CD4-positive, alpha-beta T cell treated with Interleukin-6 at 100 ng/mL for 8 hours (primary cell): Measurements from ENCODE around the gene PERP.
"Not testable (repeated sequence)": the region's sequence is repeated elsewhere in the genome, so short reads cannot be mapped to it uniquely, and the experiment has no call there.

Experiments used
- DNase-seq: peaks from one replicate; pipeline ENCODE4 v3.0.0-alpha.2; 2020; ENCODE audit warnings: mixed read lengths, low spot score

The PERP gene

GRCh38 chr6:138105446-138105845 lies 1.8 kb downstream of the PERP start:
- DNase-seq: no peak

DNA sequence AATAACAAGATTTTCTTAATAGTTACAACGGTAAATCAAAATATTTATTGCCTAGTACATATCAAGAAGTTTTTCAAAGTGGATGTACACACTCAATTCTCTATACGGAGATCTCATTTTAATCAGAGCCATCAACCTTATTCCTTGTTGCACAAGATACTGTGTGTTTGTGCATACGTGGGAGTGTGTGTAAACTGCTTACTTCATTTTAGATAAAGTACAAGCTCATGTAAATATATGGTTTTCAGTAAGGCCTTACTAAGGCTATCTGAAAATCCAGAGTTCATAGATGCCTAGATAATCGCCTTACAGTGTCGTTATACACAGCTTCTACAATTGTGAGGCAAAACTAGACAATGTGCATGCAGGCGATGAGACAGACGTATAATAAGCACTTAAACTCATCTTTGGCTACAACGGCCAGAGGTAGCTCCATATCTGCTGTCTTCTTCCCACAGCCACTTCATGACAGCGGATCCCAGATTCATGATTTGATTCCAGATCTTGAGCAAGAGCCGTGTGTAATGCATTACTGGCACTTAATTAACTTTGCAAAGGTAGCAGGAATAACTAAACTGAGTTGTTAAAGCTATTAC lies 2.5 kb downstream of the PERP start:
- no peak for DNase-seq

DNA sequence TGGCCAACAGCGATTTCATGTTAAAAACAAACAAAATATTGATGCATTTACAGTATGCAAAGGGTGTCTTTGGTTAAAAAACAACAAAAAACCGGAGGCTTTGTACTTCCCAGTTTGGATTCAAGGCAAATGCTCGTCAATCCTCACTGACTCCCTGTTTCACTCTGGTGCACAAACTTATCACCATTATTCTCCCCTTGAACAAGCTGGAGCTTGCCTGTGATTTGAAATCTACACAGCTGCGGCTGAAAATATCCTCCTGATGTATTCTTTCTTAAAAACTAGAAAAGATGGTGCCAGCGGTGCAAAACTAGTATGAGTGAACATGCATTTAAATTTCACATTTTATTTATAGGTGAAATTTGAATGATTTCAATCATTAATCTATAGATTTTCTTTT lies 3.3 kb downstream of the PERP start:
- no peak for DNase-seq

GRCh38 chr6:138101946-138102731 lies 5.1 kb downstream of the PERP start:
- no peak for DNase-seq

- no peak for DNase-seq
Measured at GRCh38 chr6:138099832-138100231, 7.4 kb downstream of the PERP start.

DNA sequence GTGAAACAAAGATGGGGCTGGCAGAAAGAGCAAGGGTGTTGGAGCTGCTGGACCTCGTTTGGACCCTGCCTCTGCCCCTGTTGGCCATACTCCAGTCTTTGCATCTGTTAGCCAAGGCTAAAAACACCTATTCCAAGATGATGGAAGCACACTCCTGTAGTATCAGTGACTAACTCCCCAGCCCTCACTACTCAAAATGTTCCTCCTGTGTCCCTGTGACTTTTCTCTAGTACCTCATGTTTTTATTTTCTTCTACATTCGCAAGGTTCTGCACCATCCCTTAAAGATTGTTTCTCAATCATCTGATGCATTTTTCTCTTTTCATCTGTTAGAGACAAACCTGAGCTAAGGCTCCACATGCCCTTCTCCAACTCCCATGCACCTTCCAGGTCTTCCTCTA lies 8.9 kb downstream of the PERP start:
- DNase-seq: no peak

DNA sequence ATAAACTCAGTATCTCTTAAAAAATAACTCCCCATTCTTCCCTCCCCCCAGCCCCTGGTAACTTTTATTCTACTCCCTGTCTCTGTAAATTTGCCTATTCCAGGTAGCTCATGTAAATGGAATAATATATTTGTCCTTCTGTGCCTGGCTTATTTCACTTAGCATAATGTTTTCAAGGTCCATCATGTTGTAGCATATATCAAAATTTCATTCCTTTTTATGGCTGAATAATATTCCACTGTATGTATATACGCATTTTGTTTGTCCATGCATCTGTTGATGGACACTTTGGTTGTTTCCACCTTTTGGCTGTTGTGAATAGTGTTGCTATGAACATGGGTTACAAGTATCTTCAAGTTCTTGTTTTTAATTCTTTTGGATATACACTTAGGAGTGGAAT lies 13.0 kb downstream of the PERP start:
- DNase-seq: no peak

- DNase-seq: no peak
Measured at GRCh38 chr6:138093632-138094031, 13.6 kb downstream of the PERP start.

- DNase-seq: no peak
Measured at GRCh38 chr6:138092686-138093085, 14.5 kb downstream of the PERP start.

DNA sequence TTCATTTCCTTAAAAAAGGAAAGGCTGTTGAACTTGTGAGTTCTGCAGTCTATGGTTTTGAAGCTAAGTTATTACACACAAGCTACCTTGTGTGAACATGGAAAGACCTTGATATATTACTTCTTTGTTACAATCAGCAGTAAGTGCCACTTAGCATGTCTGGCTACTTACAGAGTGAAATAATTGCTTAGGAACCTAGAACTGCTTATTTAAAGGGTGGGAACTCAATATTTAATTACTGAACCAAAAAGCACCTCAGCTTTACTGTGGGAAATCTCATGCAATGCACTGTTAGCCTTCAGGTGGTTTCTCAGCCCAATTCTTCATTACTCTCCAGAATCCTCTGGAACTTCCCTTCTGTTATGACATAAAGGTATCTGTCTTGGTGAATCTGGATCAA lies 17.9 kb downstream of the PERP start:
- no peak for DNase-seq

DNA sequence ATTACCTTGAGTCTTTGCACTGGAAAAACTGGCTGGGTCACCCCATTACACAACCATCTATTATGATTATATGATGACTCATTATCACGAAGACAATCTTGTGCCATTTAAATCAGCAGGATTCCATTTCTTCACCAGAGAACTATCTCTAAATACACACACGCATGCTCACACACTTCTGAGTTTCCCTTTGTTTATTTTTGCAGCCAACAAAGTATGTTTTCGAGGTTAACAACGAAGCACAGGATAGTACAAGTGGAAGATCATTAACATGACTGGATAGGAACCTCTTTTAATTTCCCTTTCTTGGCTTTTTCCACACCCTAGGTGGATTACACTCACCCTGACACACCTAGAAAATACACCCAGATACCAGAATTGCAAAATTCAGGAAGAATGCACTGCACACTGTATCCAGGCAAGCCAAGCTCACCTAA lies 18.9 kb downstream of the PERP start:
- no peak for DNase-seq

DNA sequence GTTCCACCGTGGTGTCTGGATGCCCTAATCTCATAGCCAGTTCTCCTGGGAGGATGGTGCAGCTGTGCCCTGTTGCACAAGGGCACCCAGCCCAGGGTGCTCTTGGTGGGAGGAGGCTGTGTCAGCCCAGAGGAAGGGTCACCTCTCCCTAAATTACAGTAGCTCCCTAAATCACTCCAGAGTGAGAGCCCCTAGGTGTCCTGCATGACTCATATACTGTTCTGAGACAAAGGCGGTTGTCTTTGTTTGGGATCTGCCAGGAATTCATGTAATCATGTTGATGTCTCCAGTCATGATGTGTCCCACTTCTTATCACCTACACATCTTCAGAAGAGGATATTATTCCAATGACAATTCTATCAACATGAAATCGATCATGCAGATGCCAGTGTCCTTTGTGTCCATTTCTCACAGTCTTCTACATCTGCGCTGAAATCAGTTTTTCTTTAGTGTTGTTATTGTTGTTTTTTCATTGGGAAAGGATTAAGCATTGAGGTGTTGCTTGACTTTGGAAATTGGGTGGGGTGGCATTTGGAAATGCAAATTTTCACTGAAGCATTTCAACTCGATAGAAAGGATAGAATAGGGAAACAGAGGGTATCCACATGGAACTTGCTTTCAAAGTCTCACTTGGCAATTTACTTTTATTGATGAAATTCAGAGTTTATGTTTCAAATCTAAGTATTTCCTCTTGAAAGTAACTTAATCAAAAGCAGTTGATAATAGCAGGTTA lies 19.5 kb downstream of the PERP start:
- no peak for DNase-seq

DNA sequence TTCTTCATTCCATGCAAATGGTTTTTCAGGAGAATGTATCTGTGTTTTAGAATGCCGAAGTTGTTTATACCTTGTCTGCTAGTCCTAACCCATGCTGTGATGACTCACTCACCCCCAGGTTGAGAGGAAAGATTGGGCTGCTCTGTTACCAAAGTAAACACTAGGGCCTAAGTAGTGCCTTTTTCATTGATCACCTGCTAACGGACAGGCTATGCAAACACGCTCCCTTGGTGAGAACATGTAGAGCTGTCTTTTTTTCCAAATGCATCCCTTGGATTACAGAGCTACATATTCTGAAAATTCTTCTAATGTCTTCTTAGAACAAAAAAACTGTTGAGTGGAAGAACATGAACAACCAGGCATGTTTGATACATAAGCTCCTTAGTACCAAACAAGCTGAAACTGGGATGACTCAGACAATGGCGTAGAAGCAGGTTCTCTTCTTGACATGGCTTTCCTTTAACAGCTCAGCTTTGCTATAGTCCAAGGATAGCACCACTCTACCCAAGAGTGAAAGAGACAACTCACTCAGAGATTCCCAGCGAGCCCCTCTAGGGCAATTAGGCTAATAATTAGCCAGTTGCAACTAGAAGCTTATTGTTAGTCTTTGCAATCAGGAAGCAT lies 20.5 kb downstream of the PERP start:
- no peak for DNase-seq

- no peak for DNase-seq
Measured at GRCh38 chr6:138085839-138086222, 21.4 kb downstream of the PERP start.

DNA sequence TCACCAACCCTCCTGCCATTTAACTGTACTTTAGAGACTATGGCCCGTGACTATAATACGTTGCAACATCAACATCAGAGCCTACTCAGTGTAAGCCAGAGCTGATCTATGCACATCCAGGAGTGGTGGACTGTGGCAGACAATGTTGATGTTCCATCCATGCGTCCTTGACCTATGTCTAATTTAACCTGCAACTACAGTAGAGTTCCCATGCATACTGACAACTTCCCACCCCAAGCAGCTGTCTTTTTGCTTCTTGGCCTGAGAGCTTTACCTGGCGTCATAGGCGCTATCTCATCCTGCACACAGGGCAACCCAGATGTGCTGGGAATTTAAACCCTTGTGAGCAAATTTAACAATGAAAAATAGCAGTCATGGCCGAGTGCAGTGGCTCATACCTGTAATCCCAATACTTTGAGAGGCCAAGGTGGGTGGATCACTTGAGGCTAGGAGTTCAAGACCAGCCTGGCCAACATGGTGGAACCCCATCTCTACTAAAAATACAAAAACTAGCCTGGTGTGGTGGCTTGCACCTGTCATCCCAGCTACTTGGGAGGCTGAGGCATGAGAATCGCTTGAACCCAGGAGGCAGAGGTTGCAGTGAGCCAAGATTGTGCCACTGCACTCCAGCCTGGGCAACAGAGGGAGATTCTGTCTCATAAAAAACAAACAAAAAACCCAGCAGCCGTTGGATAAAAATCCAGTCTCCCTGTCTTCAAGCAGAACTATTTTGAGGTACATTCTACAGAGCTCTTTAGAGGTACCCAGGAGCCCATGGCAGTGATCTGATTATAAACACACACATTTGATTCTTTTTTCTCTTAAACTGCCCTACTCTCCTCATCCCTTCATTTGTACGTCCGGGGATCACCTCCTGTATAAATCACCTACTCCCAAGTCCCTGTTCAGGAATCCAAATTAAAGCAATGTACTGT lies 22.0 kb downstream of the PERP start:
- no peak for DNase-seq

GRCh38 chr6:138082232-138082631 lies 25.0 kb downstream of the PERP start:
- no peak for DNase-seq

DNA sequence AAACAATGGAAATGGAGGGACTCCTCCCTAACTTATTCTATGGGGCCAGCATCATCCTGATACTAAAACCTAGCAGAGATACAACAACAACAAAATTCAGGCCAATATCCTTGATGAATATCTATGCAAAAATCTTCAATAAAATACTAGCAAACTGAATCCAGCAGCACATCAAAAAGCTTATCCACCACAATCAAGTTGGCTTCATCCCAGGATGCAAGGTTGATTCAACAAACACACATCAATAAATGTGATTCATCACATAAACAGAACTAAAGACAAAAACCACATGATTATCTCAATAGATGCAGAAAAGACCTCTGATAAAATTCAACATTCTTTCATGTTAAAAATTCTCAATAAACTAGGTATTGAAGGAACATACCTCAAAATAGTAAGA lies 27.7 kb downstream of the PERP start:
- DNase-seq: not testable (repeated sequence)

GRCh38 chr6:138078491-138078890 lies 28.7 kb downstream of the PERP start:
- DNase-seq: no peak

DNA sequence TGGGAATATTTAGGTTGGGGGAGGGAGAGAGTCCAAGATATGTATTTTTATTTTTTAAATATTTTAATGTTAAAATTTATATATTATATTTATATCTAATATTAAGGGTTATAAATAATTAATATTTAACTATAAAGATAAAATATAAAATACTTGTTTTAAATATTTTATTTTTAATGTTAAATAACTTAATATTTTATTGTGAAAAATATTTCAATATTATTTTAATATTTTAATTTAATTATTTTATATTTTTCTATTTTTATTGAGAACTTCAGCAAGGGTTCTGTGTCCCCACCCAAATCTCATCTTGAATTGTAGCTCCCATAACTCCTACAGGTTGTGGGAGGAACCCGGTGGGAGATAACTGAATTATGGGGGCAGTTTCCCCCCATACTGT lies 34.0 kb downstream of the PERP start:
- DNase-seq: no peak

GRCh38 chr6:138063726-138064125 lies 43.5 kb downstream of the PERP start:
- no peak for DNase-seq

DNA sequence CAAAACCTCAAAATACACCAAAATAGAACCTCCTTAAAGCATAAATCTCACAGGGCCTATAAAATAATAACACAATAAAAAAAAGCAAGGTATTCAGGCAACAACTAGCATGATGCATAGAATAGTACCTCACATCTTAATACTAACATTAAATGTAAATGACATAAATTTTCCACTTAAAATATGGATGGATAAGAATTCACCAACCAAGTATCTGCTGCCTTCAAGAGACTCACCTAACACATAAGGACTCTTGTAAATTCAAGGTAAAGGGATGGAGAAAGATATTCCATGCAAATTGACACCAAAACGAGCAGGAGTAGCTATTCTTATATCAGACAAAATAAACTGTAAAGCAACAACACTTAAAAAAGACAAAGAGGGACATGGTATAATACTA lies 52.2 kb downstream of the PERP start:
- no peak for DNase-seq

DNA sequence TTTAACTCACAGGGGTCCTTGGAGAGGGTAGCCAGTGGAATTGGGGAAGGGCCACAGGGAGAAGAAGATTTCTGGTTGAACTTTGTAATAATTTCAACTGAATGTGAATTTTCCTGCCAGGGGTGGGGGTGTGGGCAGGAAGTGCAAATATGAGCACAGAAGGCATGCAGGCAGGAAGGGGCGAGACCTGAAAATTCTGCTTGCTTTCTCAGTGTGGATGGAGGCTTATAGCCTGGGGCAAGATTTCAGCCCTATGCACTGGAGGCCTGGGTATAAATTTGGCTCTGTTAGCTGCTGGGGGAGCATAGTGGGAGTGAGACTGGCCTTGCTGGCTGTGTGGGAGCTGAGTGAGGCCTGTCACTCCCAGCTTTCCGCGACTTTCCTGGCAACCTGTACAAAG lies 54.4 kb downstream of the PERP start:
- no peak for DNase-seq
